GM19239 (cell line): Measurements from ENCODE around the gene CBFA2T3.

ENCODE experiments used
- DNase-seq: peaks from one replicate; pipeline ENCODE4 v3.0.0; 2011; ENCODE audit warnings: low spot score; ENCODE audit not compliant: insufficient read length
- FAIRE-seq: peaks from 2 replicates; lab custom pipeline; 2011; peaks lifted over from hg19 to GRCh38; lab: Jason Lieb, UNC

The CBFA2T3 gene

DNA sequence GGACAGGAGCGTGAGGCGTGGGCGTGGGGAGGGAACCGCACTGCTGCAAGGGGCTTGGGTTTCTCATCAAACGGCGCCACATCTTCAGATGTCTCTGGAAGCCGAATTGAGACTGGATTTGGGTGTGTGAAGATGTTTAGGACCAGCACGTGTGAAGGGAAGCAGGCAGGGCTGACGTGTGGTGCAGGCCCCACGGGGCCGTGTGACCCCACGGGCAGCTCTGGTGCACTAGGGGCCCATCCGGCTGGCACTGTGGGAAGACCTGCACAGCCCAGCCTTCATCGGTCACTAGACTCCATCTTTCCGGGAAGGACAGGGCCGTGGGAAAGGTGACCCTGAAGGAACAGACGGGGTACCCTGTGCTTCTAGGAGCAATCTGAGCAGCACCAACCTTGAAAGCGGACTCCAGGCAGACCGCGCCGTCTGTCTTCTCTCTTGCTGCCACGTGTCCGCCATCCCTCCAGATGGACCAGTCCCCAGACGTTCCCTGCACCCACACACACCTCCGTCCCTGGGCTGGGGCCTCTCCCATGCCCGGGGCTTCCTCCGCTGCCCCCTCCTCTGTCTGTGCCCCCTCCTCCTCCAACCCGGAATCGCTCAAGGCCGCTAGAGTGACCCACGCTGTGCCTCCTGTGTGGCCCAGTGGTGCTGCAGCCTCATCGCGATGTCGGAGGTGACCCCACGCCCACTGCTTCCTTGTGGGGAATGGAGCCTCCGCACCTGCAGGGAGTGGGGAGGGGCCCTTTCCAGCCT lies 23.4 kb upstream of the CBFA2T3 start:
- DNase-seq (no peak), FAIRE-seq (no peak)

DNA sequence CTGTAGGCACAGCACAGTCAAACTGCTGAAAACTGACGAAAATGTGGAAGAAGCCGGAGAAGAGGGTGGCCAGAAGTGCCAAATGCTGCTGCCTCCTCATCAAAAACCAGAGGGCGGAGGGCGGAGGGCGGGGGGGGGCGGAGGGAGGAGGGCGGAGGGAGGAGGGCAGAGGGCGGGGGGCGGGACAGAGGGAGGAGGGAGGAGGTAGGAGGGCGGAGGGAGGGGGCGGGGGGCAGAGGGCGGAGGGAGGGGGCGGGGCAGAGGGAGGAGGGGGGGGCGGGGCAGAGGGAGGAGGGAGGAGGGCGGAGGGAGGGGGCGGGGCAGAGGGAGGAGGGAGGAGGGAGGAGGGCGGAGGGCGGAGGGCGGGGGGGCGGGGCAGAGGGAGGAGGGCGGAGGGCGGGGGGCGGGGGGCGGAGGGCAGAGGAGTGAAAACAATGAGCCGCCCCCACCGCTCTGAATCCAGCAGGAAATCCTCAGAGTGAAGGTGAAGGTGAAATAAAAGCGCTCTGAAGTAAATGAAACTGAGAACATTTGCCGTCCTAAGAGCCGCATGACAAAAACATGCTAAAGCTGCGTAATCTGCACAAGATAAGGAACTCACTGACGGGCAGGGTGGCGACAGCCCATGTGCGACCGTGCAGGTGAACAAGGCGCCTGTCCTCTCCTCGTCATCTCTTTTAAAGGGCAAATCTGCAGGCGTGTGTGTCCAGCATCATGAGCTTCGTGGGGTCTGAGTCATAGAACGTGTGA lies 22.6 kb upstream of the CBFA2T3 start:
- no peak for FAIRE-seq

DNA sequence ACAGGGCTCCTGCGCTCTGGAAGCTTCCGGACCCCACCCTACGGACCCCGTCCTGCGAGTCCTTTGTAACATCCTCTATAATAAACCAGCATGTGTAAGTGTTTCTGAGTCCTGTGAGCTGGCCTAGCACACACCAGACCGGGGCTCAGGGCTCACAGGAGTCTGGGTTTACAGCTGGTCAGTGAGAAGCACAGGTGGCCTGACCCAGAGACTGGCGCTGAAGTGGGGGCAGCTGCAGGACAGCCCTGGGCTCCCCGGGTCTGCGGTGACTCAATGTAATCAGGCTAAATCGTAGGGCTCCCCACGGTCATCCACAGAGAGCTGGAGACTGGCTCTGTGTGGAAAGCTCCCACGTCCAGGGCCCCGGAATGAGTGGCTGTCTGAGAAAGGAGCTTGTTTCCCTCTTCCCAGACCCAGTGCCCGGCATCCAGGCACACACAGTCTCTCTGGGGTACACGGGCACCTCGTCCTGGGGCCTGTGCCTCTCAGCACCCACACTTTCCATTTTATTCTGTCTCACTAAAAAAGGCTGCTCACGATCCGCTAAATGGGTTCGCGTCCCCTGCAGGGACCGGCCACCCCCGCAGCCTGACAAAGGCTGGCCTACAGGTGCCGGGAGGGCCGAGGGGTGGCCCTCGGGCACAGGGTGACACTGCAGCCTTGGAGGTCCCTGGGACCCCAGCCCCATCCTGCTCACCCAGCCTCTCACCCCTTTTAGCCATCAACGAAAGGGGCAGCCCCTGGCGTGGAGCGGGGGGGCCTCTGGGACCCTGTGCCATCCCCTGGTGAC lies 18.9 kb upstream of the CBFA2T3 start:
- DNase-seq: no peak
- FAIRE-seq: no peak

More for the DNA sequence above, 22.6 kb upstream of the CBFA2T3 start:
- no peak for DNase-seq

DNA sequence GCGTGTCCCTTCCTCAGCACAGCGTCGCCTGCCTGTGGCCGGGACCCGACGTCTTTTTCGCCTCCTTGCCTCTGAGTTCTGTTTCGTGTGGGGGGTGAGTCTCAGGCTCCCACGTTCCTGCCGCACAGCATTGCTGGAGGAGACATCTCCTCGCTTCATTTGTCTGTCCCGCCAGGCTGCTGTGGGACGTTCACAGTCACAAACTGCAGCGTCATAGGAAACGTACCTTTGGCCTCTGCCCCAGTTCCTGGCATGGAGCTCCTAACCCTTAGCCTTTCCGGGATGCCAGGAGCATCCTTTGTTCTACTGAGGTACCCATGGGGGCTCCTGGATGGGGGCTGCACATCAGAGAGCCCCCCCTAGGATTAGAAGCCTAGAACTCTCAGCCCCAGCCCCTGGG lies 18.2 kb upstream of the CBFA2T3 start:
- DNase-seq (no peak), FAIRE-seq (no peak)

DNA sequence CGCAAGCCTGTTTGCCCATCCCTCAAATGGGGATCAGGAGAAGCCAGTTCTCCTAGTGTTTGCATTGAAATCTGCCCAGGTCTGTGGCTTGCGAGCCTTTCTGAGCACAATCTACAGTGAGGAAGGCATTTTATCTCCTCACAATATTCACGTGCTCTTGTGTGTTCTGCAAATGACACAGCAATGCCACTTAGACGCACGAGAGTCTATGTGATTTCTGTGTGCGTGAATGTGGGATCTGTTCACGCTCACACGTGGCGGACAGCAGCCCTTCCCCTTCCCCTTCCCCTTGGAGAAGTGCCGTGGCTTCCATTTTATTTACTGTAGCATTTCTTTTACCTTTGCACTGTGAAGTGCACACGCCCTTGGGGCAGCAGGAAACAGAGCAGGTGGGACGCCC lies 17.7 kb upstream of the CBFA2T3 start:
- FAIRE-seq (no peak), DNase-seq (no peak)

DNA sequence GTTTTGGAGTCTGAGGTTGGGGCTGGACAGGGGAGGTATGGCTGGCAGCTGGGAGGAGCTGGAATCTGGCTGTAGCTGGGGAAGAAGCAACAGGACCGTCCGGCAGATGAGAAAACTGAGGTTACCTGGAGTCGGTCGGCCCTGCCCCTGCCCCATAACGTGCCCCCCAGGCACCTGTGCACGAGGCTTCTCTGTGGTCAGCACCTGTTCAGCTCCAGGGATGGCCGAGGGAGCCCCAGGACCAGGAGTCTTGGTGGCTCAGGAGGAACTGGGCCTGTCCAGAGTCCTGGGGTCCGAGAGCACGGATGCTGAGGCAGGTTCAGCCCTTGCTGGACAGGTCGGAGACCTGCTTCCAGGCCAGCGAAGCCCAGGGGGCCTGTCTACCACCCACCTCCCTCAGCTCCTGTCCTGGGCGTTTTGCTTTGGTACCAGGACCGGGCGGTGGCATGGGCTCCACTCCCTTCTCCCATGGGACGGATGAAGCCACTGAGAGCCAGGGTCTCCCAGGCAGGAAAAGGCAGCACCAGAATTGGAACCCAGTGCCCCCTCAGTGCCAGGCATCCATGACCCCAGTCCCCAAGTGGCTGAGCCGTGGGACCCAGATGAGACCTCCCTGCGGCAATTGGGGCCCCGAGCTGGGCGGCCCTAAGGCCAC lies 17.1 kb upstream of the CBFA2T3 start:
- FAIRE-seq (no peak), DNase-seq (no peak)

DNA sequence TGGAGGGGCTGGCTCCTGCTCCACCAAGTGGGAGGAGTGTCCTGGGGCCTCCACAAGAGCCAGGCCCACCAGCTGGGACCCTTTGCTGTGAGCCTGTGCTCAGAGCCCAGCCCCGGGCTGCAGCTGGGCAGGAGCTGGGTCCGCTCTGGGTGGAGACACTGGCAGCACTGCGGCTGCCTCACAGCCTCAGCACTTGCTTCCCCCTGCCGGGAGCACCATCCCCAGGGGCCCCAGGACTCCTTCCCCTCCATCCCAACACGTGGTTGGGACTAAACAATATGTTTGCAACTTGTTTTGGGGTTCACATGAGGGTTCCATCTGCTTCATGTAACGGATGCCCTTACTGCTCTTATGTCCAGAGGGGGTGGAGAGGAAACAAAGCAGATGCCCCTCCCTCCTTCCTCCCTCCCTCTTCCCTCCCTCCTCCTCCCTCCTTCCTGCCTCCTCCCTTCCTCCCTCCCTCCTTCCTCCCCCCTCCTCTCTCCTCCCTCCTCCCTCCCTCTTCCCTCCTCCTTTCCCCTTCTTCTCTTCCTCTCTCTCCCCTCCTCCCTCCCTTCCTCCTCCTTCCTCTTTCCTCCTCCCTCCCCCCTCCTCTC lies 16.3 kb upstream of the CBFA2T3 start:
- FAIRE-seq: no peak
- no peak for DNase-seq

DNA sequence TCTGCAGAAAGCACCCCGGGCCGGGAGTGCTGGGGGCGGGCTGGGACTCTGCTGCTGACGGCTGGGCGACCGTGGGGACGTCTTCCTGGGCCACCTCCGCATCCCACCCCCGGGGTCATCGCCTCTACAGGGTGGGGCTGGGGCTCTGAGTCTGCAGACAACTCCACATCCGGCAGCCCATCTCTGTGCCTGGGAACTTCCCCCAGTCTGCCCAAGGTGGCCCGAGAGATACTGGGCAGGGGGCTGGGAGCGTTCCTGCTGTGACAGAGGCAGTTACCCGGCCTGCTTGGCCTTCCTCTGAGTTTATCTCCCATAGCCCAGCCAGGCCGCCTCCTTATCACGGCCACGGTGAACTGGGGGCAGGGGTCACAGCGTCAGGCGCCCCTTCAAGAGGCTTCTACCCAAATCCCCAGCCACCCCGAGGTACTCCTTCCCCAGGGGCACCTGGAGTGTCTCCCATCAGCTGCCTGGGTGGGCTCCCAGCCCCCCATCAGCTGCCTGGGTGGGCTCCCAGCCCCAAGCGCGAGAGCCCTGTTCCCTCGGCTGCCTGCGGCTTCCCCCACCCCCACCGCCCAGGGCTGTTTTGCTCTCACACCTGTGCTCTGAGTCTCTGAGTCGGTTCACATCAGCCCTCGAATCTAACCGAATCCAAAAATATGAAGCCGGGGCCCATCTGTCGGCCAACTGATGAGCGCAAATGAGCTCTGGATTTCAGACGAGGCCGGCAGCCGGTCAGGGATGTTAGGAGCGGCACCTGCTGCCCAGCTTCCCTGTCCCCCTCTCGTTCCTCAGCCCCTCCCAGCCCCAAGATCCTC lies 15.6 kb upstream of the CBFA2T3 start:
- no peak for FAIRE-seq

DNA sequence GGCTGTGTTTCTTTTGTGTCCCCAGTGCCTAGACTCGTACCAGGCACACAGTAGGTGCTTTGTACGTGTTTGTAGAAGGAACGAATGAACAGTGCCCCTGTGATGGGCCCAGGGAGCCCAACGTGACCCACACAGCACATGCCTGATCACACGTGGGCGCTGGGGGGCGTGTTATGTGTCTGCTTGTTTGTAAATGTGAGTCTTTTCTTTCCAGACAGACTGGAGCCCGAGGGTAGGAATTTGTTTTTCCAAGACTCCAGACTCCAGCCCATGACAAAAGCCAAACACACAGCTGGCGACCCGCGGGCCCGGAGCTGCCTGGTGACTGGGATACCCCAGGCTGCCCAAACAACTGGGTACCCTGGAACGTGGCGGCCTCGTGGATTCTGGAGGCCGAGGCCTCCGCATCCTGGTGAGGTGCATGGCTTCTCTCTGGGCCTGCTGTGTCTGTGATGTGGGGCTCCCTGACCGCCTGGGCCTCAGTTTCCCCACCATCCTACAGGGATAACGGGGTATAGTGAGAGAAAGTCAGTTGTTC lies 14.9 kb upstream of the CBFA2T3 start:
- no peak for FAIRE-seq

More for the DNA sequence above, 15.6 kb upstream of the CBFA2T3 start:
- no peak for DNase-seq

DNA sequence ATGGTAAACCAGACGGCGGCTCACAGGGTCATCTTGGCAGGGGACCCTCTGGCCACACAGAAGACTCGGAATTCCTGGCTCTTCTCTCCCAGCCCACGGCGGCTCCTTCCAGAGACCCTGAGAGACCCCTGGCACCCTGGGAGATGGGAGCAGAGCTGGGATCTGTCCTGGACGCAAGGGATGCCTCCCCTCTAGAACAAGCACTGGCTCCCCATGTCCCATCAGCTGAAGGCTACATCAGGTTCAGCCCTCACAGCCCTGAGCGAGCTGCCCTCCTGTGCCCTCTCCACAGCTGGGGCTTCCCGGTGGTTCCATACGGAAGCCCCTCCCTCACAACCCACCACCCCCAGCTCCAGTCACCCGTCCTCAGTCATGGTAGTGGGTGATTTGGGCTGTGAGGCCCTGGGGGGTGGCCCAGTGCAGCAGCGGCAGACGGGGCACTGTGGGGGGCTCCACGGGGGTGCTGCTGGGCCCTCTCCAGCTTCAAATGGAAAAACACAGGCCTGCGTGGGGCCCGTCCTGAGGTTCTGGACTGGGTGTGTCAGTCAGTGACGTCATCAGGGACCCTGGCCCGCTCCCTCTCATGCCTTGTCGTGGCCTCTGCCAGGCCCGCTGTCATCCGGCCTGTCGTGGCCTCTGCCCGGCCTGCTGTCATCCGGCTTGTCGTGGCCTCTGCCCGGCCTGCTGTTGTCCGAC lies 13.0 kb upstream of the CBFA2T3 start:
- no peak for FAIRE-seq
- DNase-seq: no peak

More for the DNA sequence above, 14.9 kb upstream of the CBFA2T3 start:
- DNase-seq: no peak

DNA sequence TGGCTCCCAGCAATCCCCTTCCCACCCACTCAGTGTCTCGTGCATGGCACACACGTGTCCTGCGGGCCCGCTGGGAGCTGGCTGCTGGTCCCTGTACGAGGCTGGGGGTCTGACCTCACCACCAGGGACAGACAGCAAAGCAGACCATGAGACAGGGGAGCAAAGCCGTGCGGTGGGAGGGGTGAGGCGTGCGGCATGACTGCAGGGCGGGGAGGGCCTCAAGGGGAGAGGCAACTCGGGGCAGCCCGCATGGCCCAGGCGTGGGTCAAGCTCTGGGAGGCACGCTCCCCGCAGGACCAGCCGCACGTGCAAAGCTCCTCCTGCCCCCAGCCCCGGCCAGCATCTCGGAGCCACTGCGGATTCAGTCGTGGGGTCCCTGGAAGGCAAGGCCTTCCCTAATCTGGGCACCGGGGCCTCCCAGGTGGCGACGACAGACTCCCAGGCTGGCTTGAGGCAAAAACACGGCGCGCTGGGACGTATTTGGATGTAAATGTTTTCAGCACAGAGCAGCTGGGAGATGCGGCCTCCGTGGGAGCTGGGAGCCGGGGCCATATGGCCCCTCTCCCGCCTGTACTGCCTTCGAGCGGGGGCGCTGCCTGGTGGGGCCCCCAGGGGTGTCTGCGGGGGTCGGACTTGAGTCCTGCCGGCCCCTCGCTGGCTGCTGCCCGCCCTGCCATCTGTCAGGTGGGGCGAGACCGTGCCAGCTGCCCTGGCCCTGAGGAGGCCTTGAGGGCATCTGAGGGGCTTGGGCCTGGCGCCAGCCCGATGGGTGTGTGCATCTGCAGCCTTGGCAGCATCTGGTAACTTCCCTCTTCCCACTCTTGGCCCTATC lies 12.2 kb upstream of the CBFA2T3 start:
- DNase-seq (no peak), FAIRE-seq (no peak)

DNA sequence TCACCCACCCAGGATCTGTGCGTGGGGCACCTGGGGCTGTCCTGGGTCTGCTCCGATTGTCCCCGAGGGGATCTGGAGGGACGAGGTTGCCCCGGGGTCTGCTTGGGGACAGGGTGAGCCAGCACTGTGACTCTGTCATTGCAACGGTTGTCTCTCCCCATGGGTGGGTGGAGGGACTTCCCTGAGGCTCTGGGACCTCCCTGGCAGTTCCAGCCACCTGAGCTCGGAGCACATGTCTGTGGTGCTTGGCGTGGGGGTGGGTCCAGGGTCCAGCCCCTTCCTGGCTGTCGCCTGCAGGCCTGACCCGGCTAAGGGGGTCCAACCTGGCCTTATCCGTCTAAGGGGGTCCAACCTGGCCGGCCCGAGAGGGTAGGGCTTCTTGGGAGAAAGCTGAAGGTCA lies 8.5 kb upstream of the CBFA2T3 start:
- FAIRE-seq: no peak
- DNase-seq: no peak

DNA sequence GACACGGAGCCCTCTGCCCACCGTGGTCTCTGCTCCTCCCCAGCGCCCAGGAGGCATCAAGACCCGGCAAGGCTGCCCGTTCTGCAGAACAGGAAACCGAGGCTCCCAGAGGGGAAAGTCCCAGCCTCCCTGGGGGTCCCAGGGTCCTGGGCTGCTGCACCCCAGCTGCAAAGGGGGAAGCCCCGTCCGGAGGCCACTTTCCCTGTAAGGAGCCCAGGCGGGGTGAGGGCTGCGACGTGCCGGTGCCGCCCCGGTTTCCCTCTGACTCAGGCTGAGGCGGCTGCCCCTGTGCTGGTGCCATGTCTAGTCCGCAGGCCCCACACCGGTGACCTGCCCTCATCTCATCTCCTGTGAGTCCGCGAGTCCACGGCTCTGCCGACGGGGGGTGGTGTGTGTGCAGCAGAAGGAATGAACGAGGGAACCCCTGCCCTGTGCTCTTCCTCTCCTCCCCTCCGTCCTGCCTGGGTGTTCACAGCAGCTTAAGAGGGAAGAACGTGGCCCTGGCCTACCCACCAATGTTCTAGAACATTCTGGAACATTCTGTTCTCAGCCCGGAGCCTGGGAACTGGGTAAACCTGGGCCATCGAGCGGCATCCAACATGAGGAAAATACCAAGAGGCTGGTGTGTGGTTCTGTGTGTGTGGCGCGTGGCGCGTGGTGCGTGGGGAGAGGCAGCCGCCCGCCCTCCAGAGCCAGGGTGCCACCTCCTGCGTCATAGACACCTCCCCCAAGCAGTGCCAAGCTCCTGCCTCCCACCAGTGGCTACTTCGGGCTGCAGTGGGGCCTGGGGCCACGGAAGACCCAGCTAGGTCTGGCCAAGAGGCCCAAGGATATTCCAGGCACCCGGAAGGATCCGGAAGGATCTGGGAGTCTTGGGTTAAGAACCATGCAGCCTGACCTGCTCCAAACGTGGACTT lies 7.0 kb upstream of the CBFA2T3 start:
- DNase-seq (no peak), FAIRE-seq (peak; percentile 73)

DNA sequence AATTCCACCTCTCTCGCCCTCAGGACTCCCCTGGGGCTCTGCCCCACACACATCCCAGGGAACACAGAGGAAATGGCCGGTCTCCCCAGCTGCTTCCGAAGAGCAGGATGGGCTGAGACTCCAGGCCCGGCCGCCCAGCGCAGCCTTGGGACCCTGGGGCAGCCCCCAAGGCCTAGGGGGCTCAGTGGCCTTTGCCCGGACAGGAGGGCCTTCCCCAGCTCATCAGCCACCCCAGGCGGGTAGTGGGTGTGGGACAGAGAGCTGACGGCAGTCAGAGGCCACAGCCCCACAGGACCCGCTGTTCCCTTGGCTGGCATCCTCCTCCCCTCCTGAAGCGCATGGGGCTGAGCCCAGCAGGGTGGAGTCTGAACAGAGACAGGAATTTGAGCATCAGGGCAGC lies 6.2 kb upstream of the CBFA2T3 start:
- DNase-seq: no peak
- FAIRE-seq: no peak

DNA sequence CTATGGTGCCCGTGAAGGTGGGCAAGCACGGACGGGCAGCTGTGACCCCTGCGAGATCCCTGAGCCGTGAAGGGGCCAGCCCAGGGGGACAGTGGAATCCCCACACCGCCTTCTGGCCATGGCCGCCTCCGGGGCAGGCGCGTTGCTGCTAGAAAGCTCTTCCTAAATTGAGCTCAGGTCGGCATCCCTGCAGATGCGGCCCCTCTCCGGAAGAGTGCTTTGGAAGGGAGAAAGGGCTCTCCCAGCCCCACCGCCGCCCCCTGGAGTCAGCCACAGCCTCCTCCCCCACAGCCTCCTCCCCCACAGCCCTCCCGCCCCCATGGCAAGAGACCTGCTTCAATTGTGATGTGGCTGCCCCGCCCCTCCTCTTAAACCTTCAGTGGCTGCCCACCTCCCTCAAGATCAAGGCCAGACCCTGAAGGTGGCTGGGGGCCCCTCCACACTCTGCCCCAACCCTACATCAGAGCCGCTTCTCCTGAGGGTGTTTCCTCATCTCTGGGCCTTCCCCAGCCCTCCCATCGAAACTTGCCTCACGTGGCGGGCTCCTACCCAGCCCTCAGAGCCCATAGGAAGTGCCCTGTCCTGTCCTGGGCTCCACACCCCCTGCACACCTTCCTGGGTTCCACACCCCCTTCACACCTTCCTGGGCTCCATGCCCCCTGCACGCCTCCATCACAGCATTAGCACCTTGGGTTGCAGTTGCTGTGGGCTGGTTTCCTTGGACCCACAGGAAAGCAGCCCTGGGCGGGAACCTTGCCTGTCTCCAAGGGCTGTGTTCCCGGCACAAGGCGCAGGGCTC lies 5.5 kb upstream of the CBFA2T3 start:
- DNase-seq (no peak), FAIRE-seq (peak; percentile 33)
